H9 (cell line): ENCODE data around the gene GCSAML. TPM values are rescaled to one million over a fixed set of nuclear protein-coding genes. Genes with fewer than 3 reads are reported as not detected.

Experiments used
- DNase-seq: peaks from one replicate; pipeline ENCODE4 v3.0.0-alpha.2; 2017
- H2AFZ ChIP-seq: one replicate; pipeline ENCODE4 v1.6.1; 2013; ENCODE audit warnings: mild to moderate bottlenecking, low read length, control low read depth, moderate library complexity
- H2AK5ac ChIP-seq: 2 replicates; pipeline ENCODE4 v1.6.1; 2013; ENCODE audit warnings: low read length, control low read depth, mixed read lengths; ENCODE audit not compliant: insufficient read length
- H2BK120ac ChIP-seq: one replicate; pipeline ENCODE4 v1.6.1; 2013; ENCODE audit warnings: low read depth, mild to moderate bottlenecking, low read length, control low read depth, inconsistent platforms; ENCODE audit not compliant: poor library complexity, severe bottlenecking
- H2BK12ac ChIP-seq: 2 replicates; pipeline ENCODE4 v1.6.1; 2013; ENCODE audit warnings: low read length, control low read depth, mixed read lengths, low read depth; ENCODE audit not compliant: insufficient read length
- H2BK15ac ChIP-seq: 2 replicates; pipeline ENCODE4 v1.6.1; 2013; ENCODE audit warnings: low read depth, low read length, control low read depth
- H2BK20ac ChIP-seq: one replicate; pipeline ENCODE4 v1.6.1; 2013; ENCODE audit warnings: low read depth, mild to moderate bottlenecking, low read length, control low read depth, inconsistent platforms; ENCODE audit not compliant: poor library complexity, severe bottlenecking
- H2BK5ac ChIP-seq: 2 replicates; pipeline ENCODE4 v1.6.1; 2013; ENCODE audit warnings: low read length, control low read depth, mixed read lengths; ENCODE audit not compliant: insufficient read length
- H3K14ac ChIP-seq: 2 replicates; pipeline ENCODE4 v1.6.1; 2013; ENCODE audit warnings: low read length, control low read depth; ENCODE audit not compliant: insufficient read depth
- H3K18ac ChIP-seq: 2 replicates; pipeline ENCODE4 v1.6.1; 2013; ENCODE audit warnings: low read depth, mild to moderate bottlenecking, mixed read lengths, low read length, control low read depth; ENCODE audit not compliant: insufficient read length
- H3K23ac ChIP-seq: 2 replicates; pipeline ENCODE4 v1.6.1; 2013; ENCODE audit warnings: low read length, control low read depth, mixed read lengths, low read depth; ENCODE audit not compliant: insufficient read length
- H3K23me2 ChIP-seq: 2 replicates; pipeline ENCODE4 v1.6.1; 2013; ENCODE audit warnings: low read depth, mild to moderate bottlenecking, mixed read lengths, low read length, control low read depth; ENCODE audit not compliant: insufficient read length, poor library complexity, severe bottlenecking
- H3K27ac ChIP-seq: 2 replicates; pipeline ENCODE4 v1.5.1; 2013; ENCODE audit warnings: low read length, control low read depth, mixed read lengths, low read depth; ENCODE audit not compliant: insufficient read length
- H3K27me3 ChIP-seq: 2 replicates; pipeline ENCODE4 v1.6.1; 2013; ENCODE audit warnings: low read length, control low read depth, inconsistent platforms; ENCODE audit not compliant: insufficient read depth
- H3K4ac ChIP-seq: 2 replicates; pipeline ENCODE4 v1.6.1; 2013; ENCODE audit warnings: low read depth, mild to moderate bottlenecking, control low read depth, inconsistent platforms, low read length, moderate library complexity
- H3K4me1 ChIP-seq: 2 replicates; pipeline ENCODE4 v1.6.1; 2013; ENCODE audit warnings: low read length, control low read depth, inconsistent platforms; ENCODE audit not compliant: insufficient read depth
- H3K4me2 ChIP-seq: 2 replicates; pipeline ENCODE4 v1.6.1; 2013; ENCODE audit warnings: low read length, control low read depth, mixed read lengths; ENCODE audit not compliant: insufficient read length, insufficient read depth
- H3K56ac ChIP-seq: 2 replicates; pipeline ENCODE4 v1.6.1; 2013; ENCODE audit warnings: low read depth, mild to moderate bottlenecking, mixed read lengths, low read length, control low read depth; ENCODE audit not compliant: insufficient read length
- H3K79me1 ChIP-seq: 2 replicates; pipeline ENCODE4 v1.6.1; 2013; ENCODE audit warnings: low read depth, mild to moderate bottlenecking, moderate library complexity, low read length, control low read depth, inconsistent platforms; ENCODE audit not compliant: insufficient read depth, poor library complexity, severe bottlenecking
- H3K79me2 ChIP-seq: 2 replicates; pipeline ENCODE4 v1.6.1; 2013; ENCODE audit warnings: low read length, control low read depth, inconsistent platforms; ENCODE audit not compliant: insufficient read depth
- H3K9ac ChIP-seq: 2 replicates; pipeline ENCODE4 v1.6.1; 2013; ENCODE audit warnings: low read length, control low read depth, mixed read lengths; ENCODE audit not compliant: insufficient read length; ENCODE audit errors: extremely low read depth
- H3K9me3 ChIP-seq: one replicate; pipeline ENCODE4 v1.6.1; 2013; ENCODE audit warnings: low read depth, low read length, inconsistent platforms; ENCODE audit not compliant: control insufficient read depth
- H3T11ph ChIP-seq: one replicate; pipeline ENCODE4 v1.6.1; 2013; ENCODE audit warnings: mild to moderate bottlenecking, low read length, control low read depth, inconsistent platforms
- H4K20me1 ChIP-seq: one replicate; pipeline ENCODE4 v1.6.1; 2013; ENCODE audit not compliant: control insufficient read depth, insufficient read length, insufficient read depth
- H4K5ac ChIP-seq: 2 replicates; pipeline ENCODE4 v1.6.1; 2013; ENCODE audit warnings: low read depth, mild to moderate bottlenecking, mixed read lengths, low read length, control low read depth; ENCODE audit not compliant: insufficient read length
- H4K8ac ChIP-seq: replicated peaks from 2 replicates; pipeline ENCODE4 v1.6.1; 2013; ENCODE audit warnings: low read length, control low read depth, mixed read lengths, low read depth; ENCODE audit not compliant: insufficient read length
- H4K91ac ChIP-seq: 2 replicates; pipeline ENCODE4 v1.6.1; 2013; ENCODE audit warnings: low read depth, mild to moderate bottlenecking, moderate library complexity, mixed read lengths, low read length, control low read depth; ENCODE audit not compliant: insufficient read length
- H3K27ac Mint-ChIP-seq, 3 experiments: 2 replicates in 2 of 3; 3 replicates in 1 of 3; pipeline ENCODE4 v1.8.0; 2020 to 2021; ENCODE audit warnings: mixed read lengths in 3 of 3, mild to moderate bottlenecking in 1 of 3, moderate library complexity in 1 of 3
- H3K27me3 Mint-ChIP-seq: 2 replicates; pipeline ENCODE4 v1.8.0; 2021; ENCODE audit warnings: low read depth, mild to moderate bottlenecking, moderate library complexity, mixed read lengths
- H3K36me3 Mint-ChIP-seq, 3 experiments: 2 replicates in 2 of 3; 3 replicates in 1 of 3; pipeline ENCODE4 v1.8.0; 2020 to 2021; ENCODE audit warnings: low read depth in 3 of 3, mixed read lengths in 3 of 3; ENCODE audit not compliant: insufficient read depth in 1 of 3
- H3K4me1 Mint-ChIP-seq, 2 experiments: 2 replicates each; pipeline ENCODE4 v1.8.0; 2020; ENCODE audit warnings: mixed read lengths in 2 of 2
- H3K4me3 Mint-ChIP-seq, 2 experiments: 2 replicates in 1 of 2; 3 replicates in 1 of 2; pipeline ENCODE4 v1.8.0; 2020 to 2021; ENCODE audit warnings: mild to moderate bottlenecking in 2 of 2, mixed read lengths in 2 of 2, moderate library complexity in 1 of 2
- H3K9me3 Mint-ChIP-seq, 2 experiments: 2 replicates in 1 of 2; 3 replicates in 1 of 2; pipeline ENCODE4 v1.8.0; 2020; ENCODE audit warnings: mild to moderate bottlenecking in 2 of 2, mixed read lengths in 2 of 2, moderate library complexity in 1 of 2
- CTCF ChIP-seq: fragments of 200-600 bp; sonication (generic); conservative IDR thresholded peaks from 3 replicates; pipeline ENCODE4 v1.8.0; 2021; ENCODE audit warnings: antibody characterized with exemption, mild to moderate bottlenecking
- WGBS: extraction: QIAGEN DNeasy Blood & Tissue Kit; methylation state at CpG from one replicate; pipeline ENCODE4 v1.1.7; 2013; ENCODE audit warnings: missing lambda C conversion rate, low lambda C conversion rate, mixed read lengths; ENCODE audit not compliant: insufficient read length; ENCODE audit errors: extremely low coverage; 5-methylcytosine and 5-hydroxymethylcytosine counted together
- total RNA-seq: library from RNA; stranded (reverse); gene quantifications from 2 replicates; pipeline ENCODE4 v1.2.1, GENCODE V29; 2021

GCSAML gene
- total RNA-seq, 1 experiment from 2014 or later, result not detected

DNA sequence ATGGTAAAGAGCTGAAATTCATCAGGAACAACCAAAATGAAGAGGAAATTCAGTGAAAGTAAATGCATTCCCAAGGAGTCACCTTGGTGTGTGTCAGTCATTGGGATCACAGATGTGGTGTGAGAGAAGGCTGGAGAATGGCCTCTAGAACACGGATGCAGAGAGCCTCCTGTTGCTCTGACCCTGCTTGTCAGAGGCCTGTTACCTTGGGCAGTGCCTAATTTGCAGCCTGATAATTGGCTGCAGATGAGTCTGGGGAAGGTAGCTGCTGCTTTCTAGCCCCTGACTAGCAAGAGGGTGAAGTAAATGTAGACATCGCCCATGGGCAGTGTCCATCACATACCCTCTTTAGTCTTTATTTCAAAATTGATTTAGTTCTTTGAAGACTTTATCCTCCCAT, 3.3 kb downstream of the GCSAML start:
- H2AFZ ChIP-seq, result no peak overlapping the region
- no CpG with 5 or more reads among the region's 2 CpGs for WGBS
- H3K79me2 ChIP-seq, result no peaks in the 10 kb centered on the region
- no peaks in the 10 kb centered on the region for H4K20me1 ChIP-seq
- no peak overlapping the region for H2BK12ac ChIP-seq
- H3K27me3 ChIP-seq, result no peaks in the 10 kb centered on the region
- no peak overlapping the region for H2BK5ac ChIP-seq
- no peak overlapping the region for H3K27ac Mint-ChIP-seq
- no peak overlapping the region for H2BK120ac ChIP-seq
- no peak overlapping the region for H2BK20ac ChIP-seq
- no peak overlapping the region for H3K18ac ChIP-seq
- TF ChIP-seq CTCF, result no peak
- H2BK15ac ChIP-seq, result no peak overlapping the region
- no peak overlapping the region for H3K4me3 Mint-ChIP-seq
- H3K23ac ChIP-seq, result no peak overlapping the region
- no peak overlapping the region for H2AK5ac ChIP-seq
- no peak overlapping the region for H3K4ac ChIP-seq
- no peak overlapping the region for H3K4me2 ChIP-seq
- no peak overlapping the region for H3K56ac ChIP-seq
- H3K14ac ChIP-seq, result no peak overlapping the region
- H3K4me1 Mint-ChIP-seq, result peaks cover 12 to 18% of the 10 kb centered on the region in 2 experiments
- H4K91ac ChIP-seq, result no peak overlapping the region
- no peak overlapping the region for H4K8ac ChIP-seq
- H3K36me3 Mint-ChIP-seq, result no peaks in the 10 kb centered on the region; a peak in 1 of 7 replicates
- no peak overlapping the region for H4K5ac ChIP-seq
- no peaks in the 10 kb centered on the region for H3K27me3 Mint-ChIP-seq
- H3K23me2 ChIP-seq, result no peaks in the 10 kb centered on the region
- no peaks in the 10 kb centered on the region for H3K9me3 ChIP-seq
- no peak overlapping the region for H3K9ac ChIP-seq
- no peaks in the 10 kb centered on the region for H3K9me3 Mint-ChIP-seq
- no peak for DNase-seq
- H3K79me1 ChIP-seq, result no peaks in the 10 kb centered on the region
- H3T11ph ChIP-seq, result no peak overlapping the region
- H3K27ac ChIP-seq, result no peak overlapping the region
- H3K4me1 ChIP-seq, result 0 out of 2 replicates have a peak, but pooled peaks cover 2% of the 10 kb centered on the region
